Muscle of leg (tissue), 11 donors: ENCODE results near the gene OR56A5. TPM values are rescaled to one million over a fixed set of nuclear protein-coding genes. Genes with fewer than 3 reads are reported as not detected.
"Not testable (repeated sequence)": the region's sequence is repeated elsewhere in the genome, so short reads cannot be mapped to it uniquely, and the experiment has no call there.

Source experiments
- DNase-seq: peaks from one replicate; pipeline ENCODE4 v3.0.0; 2013
- H3K27ac ChIP-seq: one replicate; pipeline ENCODE4 v1.5.1; 2013; ENCODE audit warnings: mild to moderate bottlenecking, low read length, control low read depth
- H3K27me3 ChIP-seq: one replicate; pipeline ENCODE4 v1.6.1; 2013; ENCODE audit warnings: low read length; ENCODE audit not compliant: control insufficient read depth, insufficient read depth
- H3K36me3 ChIP-seq: one replicate; pipeline ENCODE4 v1.6.1; 2013; ENCODE audit warnings: low read length; ENCODE audit not compliant: control insufficient read depth, insufficient read depth
- H3K4me1 ChIP-seq: one replicate; pipeline ENCODE4 v1.6.1; 2013; ENCODE audit warnings: low read length; ENCODE audit not compliant: control insufficient read depth, insufficient read depth
- H3K4me3 ChIP-seq: one replicate; pipeline ENCODE4 v1.5.1; 2013; ENCODE audit warnings: low read length, control low read depth
- H3K9me3 ChIP-seq: replicated peaks from 2 replicates; pipeline ENCODE4 v1.6.1; 2013; ENCODE audit warnings: low read depth, low read length; ENCODE audit not compliant: control insufficient read depth
- WGBS: methylation state at CpG from one replicate; pipeline ENCODE4 v1.1.5; 2013; ENCODE audit warnings: missing lambda C conversion rate; ENCODE audit not compliant: insufficient coverage; 5-methylcytosine and 5-hydroxymethylcytosine counted together
- polyA plus RNA-seq, 8 donors: library from polyadenylated mRNA; unstranded; fragments of 120-200 nt; gene quantifications; one replicate each; pipeline versions ENCODE4 v1.2.1 to v1.2.3, GENCODE V29; 2013; ENCODE audit warnings: inconsistent platforms in 1 of 8, low replicate concordance in 1 of 8; ENCODE audit not compliant: insufficient read length in 8 of 8, insufficient read depth in 1 of 8
- total RNA-seq: library from RNA; stranded (reverse); fragments of 120-200 nt; gene quantifications from one replicate; pipeline ENCODE4 v1.2.4, GENCODE V29; 2013

Gene OR56A5
- total and polyA plus RNA-seq, 9 donors, result 0.39 TPM; not detected in 8

DNA sequence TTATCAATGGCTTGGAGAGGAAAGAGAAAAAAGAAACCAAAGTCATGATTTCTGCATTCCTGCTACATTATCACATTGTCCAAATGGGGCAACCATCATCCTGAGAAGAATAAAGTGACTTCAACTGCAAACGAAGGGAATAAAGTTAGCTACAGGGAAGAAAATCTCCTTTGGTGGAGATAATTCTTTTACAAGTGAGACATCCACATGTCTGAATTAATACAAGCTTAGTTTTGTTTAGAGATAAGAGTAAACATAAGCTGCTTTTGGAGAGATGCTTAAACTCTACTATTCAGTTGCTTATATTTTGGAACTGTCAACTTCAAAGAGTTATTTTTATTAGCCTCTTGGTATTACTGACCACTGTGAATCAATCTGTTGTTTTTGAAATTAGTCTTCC lies 18.6 kb upstream of the OR56A5 start, which contains the start of gene OR52L1:
OR52L1 (minus strand) TSS at position 101 of the 400 bp plus-strand sequence; CDS start at position 46, 55 bp downstream.
- WGBS, result no CpG with 5 or more reads among the region's 1 CpG

DNA sequence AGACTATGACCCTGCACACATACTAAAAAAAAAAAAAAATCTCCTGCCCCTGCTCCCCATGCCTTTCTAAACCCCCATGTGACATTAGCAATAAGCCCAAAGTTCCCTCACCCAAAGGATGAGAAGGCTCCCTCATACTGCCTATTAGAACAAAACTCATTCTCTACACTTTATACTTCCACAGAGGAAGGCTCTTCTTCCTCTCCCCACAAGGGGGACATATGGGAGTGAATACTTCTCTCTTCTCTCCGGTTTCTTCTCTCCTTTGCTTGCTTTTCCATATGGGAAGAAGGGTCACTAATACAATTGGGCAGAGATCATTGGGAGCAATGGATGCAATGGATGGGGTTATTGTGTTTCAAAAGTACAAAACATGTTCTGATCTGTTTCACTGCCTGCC lies 15.1 kb upstream of the OR56A5 start:
- no peaks in the 10 kb centered on the region for H3K36me3 ChIP-seq
- WGBS, result no CpG with 5 or more reads among the region's 1 CpG
- no peak overlapping the region for H3K4me3 ChIP-seq
- no peak for DNase-seq
- no peaks in the 10 kb centered on the region for H3K27me3 ChIP-seq
- H3K4me1 ChIP-seq, result no peaks in the 10 kb centered on the region
- peaks cover 4% of the 10 kb centered on the region for H3K9me3 ChIP-seq
- H3K27ac ChIP-seq, result no peak overlapping the region

More for the DNA sequence above, 18.6 kb upstream of the OR56A5 start, which contains the start of gene OR52L1:
- no peak for DNase-seq
- Histone ChIP-seq H3K9me3 (peaks cover 1% of the 10 kb centered on the region), H3K27me3 (no peaks in the 10 kb centered on the region), H3K4me1 (no peaks in the 10 kb centered on the region), H3K4me3 (no peak within 1 kb of the TSS), H3K27ac (no peak within 1 kb of the TSS), H3K36me3 (no peaks in the 10 kb centered on the region)

DNA sequence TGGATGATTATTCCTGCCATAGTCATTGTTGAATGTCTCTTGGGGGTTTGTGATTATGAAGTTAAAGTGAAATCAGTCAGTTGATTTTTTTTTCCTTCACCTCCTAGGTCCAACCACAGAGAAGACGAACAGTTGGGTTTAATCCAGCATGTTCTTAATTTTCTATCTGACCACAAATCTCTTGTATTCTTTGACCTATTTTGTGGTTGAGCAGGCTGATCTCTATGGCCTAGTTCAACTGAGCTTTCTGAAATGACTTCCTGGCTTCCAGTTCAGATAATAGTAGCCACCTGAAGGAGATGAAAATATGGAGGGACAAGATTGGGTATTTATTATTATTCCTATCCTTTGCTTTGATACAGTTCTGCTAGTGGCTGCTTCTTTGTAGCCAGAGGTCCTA lies 5.2 kb upstream of the OR56A5 start:
- DNase-seq, result no peak
- no peaks in the 10 kb centered on the region for H3K4me1 ChIP-seq
- no CpG with 5 or more reads among the region's 1 CpG for WGBS
- H3K9me3 ChIP-seq, result peaks cover 3% of the 10 kb centered on the region
- H3K36me3 ChIP-seq, result no peaks in the 10 kb centered on the region
- no peaks in the 10 kb centered on the region for H3K27me3 ChIP-seq
- H3K4me3 ChIP-seq, result no peak overlapping the region
- no peak overlapping the region for H3K27ac ChIP-seq

DNA sequence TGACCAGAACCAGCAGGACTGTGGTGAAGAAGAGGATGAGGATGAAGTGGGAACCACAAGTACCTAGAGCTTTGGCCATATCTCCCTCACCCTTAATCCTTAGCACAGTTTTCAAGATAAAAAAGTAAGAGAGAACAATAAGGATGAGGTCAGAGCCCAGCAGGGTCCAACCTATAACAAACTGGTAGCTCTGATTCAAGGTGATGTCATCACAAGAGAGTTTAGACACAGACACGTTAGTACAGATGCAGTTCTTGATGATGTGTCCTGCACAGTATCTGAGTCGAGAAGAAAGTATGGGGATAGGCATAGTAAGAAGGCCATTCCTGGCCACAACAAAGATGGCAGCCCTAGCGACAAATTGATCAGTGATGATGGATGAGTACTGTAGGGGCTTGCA lies 586 bp downstream of the OR56A5 start:
- no peak for DNase-seq
- Histone ChIP-seq H3K27me3 (no peaks in the 10 kb centered on the region), H3K4me1 (no peaks in the 10 kb centered on the region), H3K36me3 (no peaks in the 10 kb centered on the region), H3K27ac (no peak overlapping the region), H3K4me3 (no peak overlapping the region), H3K9me3 (peaks cover 10% of the 10 kb centered on the region)
- WGBS, result 55% methylated on average over 3 of the region's 3 CpGs

DNA sequence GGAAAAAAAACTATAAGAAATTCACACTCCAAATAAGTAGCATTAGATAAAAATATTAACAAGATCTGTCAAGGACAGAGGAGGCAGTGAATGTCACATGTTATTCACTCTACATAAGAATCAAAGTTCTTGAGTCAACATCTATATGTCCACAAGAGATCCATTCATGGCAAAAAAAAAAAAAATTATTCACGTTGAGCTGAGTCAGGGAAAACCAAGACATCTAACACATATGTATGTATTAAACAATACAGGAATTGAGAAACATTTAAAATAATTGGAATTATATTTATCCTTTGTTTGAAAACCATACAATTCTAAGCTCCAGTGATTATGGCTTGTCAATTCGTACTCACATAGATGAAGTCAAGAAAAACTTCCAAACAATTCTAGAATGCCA lies 1.3 kb downstream of the OR56A5 start:
- Histone ChIP-seq H3K27ac (no peak overlapping the region), H3K27me3 (no peaks in the 10 kb centered on the region), H3K9me3 (peaks cover 10% of the 10 kb centered on the region), H3K4me1 (no peaks in the 10 kb centered on the region), H3K4me3 (no peak overlapping the region), H3K36me3 (no peaks in the 10 kb centered on the region)
- no CpG with 5 or more reads among the region's 2 CpGs for WGBS
- no peak for DNase-seq

DNA sequence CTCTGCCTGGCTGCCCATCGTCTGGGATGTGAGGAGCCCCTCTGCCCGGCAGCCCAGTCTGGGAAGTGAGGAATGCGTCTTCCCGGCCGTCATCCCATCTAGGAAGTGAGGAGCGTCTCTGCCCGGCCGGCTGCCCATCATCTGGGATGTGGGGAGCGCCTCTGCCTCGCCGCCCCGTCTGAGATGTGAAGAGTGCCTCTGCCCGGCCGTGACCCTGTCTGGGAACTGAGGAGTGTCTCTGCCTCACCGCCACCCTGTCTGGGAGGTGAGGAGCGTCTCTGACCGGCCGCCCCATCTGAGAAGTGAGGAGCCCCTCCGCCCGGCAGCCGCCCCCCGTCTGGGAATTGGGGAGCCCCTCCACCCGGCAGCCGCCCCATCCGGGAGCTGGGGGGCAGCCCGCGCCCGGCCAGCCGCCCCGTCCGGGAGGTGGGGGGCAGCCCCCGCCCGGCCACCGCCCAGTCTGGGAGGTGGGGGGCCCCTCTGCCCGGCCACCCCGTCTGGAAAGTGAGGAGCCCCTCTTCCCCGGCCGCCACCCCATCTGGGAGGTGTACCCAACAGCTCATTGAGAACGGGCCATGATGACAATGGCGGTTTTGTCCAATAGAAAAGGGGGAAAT lies 7.5 kb downstream of the OR56A5 start:
- DNase-seq, H3K27ac ChIP-seq, H3K27me3 ChIP-seq, H3K36me3 ChIP-seq, H3K4me3 ChIP-seq, H3K4me1 ChIP-seq: not testable (repeated sequence)
- 92% methylated on average over 24 of the region's 40 CpGs for WGBS
- H3K9me3 ChIP-seq, result peaks cover 12% of the 10 kb centered on the region

DNA sequence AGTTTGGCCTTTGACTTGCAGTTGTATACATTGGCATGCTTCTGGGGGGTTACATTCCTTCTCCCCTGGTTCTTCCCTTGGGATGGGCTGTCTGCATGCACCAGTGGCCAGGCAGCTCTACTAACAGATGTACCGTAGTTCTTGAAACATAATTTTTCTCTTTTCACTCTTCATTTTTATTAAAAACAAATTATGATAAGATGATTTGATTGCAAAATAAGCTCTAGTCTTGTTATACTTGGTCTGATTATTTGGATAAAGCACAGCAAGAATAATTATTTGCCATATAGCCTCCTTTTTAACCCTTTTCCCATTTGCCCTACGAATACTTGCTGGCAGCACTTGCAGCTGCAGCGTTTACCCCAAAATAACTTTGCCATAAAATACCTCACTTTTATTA lies 12.7 kb downstream of the OR56A5 start:
- no peak for DNase-seq
- no peaks in the 10 kb centered on the region for H3K9me3 ChIP-seq
- no peak overlapping the region for H3K27ac ChIP-seq
- no peak overlapping the region for H3K4me3 ChIP-seq
- H3K36me3 ChIP-seq, result no peaks in the 10 kb centered on the region
- no peaks in the 10 kb centered on the region for H3K27me3 ChIP-seq
- no CpG with 5 or more reads among the region's 3 CpGs for WGBS
- no peaks in the 10 kb centered on the region for H3K4me1 ChIP-seq

DNA sequence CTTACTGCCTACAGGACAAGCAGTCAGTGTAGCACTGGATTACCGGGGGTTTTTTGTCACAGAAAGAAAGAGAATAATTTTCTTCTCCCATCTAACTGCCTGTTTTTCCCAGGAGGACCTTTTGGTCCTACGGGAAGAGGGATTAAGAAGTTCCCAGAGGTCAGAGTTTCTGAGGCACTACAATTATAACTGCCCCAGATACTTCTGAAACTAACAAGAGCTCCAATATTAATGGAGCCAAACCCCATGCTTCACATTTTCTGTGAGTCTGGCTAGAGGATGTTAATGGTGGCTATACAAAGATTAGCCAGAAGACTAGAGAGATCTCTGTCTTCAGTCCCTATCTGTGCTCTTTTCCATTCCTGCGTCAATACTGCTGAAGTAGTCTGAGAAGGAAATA lies 26.3 kb downstream of the OR56A5 start, which contains the start of gene OR56A3:
OR56A3 (plus strand) TSS at position 301 of the 400 bp plus-strand sequence. CDS start 5,096 bp downstream, outside the sequence.
- Histone ChIP-seq H3K4me3 (no peak within 1 kb of the TSS), H3K4me1 (no peaks in the 10 kb centered on the region), H3K27ac (no peak within 1 kb of the TSS), H3K27me3 (no peaks in the 10 kb centered on the region), H3K36me3 (no peaks in the 10 kb centered on the region), H3K9me3 (peaks cover 15% of the 10 kb centered on the region)
- no peak for DNase-seq
- no CpG with 5 or more reads among the region's 3 CpGs for WGBS

DNA sequence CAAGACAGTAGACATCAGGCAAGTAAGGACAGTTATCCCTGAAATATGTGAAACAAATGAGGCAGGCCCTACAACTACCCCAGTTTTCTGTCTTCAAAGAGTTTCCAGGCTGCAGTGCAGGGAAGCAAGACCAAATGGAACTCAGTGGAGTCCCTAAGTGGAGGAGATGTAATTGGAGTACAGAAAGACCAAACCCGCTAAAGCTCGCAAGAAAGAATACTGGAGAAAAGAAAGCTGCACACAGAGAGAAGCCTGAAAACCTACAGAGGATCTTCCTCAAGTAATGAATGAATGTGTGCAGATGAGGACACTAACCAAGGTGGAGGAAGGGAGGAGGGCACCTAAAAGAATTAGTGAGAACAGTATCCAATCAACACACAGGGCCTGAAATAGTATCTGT lies 27.5 kb downstream of the OR56A5 start:
- no peak for DNase-seq
- Histone ChIP-seq H3K9me3 (peaks cover 19% of the 10 kb centered on the region), H3K36me3 (no peaks in the 10 kb centered on the region), H3K27me3 (no peaks in the 10 kb centered on the region), H3K27ac (no peak overlapping the region), H3K4me1 (no peaks in the 10 kb centered on the region), H3K4me3 (no peak overlapping the region)
- WGBS, result no CpG with 5 or more reads among the region's 2 CpGs

DNA sequence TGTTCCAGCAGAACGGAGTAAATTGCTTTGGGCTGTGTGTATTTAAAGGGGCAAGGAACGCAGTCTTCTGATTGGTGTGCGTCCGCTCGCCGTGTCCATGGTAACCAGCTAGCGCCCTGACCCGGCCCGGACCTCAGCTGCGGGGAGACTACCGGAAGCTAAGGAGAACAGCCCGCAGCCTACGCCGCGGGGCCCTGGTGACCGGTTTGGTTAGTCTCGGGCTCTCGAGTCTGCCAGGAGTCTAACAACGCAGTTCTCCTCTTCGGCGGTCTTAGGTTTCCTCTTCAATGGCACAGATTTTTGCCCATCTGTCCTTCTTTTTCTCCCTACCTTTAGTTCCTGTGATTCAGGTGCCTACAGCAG lies 29.7 kb downstream of the OR56A5 start:
- WGBS, result 76% methylated on average over 21 of the region's 21 CpGs
- no peaks in the 10 kb centered on the region for H3K27me3 ChIP-seq

More for the DNA sequence above, 29.7 kb downstream of the OR56A5 start:
- no peak for DNase-seq
- Histone ChIP-seq H3K9me3 (peaks cover 26% of the 10 kb centered on the region), H3K36me3 (no peaks in the 10 kb centered on the region), H3K4me3 (no peak overlapping the region), H3K27ac (no peak overlapping the region), H3K4me1 (no peaks in the 10 kb centered on the region)
